ENCODE measurements around the gene TBX21.

The TBX21 gene

GRCh38 chr17:47714773-47715396 is 18.2 kb upstream of the TBX21 start:
- DNase-seq, result no peak

- no peak for DNase-seq
These were observed 17.2 kb upstream of the TBX21 start for GRCh38 chr17:47715669-47716325.

GRCh38 chr17:47716375-47716774 is 16.7 kb upstream of the TBX21 start:
- no peak for DNase-seq

- no peak for DNase-seq
These were observed 15.8 kb upstream of the TBX21 start for GRCh38 chr17:47717261-47717697.

- no peak for DNase-seq
These were observed 14.9 kb upstream of the TBX21 start for GRCh38 chr17:47717979-47718621.

- no peak for DNase-seq
These were observed 14.2 kb upstream of the TBX21 start for GRCh38 chr17:47718634-47719405.

- DNase-seq, result peak; percentile 66
These were observed 13.5 kb upstream of the TBX21 start for GRCh38 chr17:47719411-47720152.

- DNase-seq, result no peak
These were observed 12.8 kb upstream of the TBX21 start for GRCh38 chr17:47720196-47720595.

GRCh38 chr17:47720754-47721533 is 12.1 kb upstream of the TBX21 start:
- peak; percentile 14 for DNase-seq

GRCh38 chr17:47721725-47722124 is 11.3 kb upstream of the TBX21 start:
- no peak for DNase-seq

- no peak for DNase-seq
These were observed 8.3 kb upstream of the TBX21 start for GRCh38 chr17:47724705-47725104.

GRCh38 chr17:47725446-47726111 is 7.5 kb upstream of the TBX21 start:
- no peak for DNase-seq

- no peak for DNase-seq
These were observed 6.0 kb upstream of the TBX21 start for GRCh38 chr17:47726796-47727703.

- DNase-seq, result no peak
These were observed 5.4 kb upstream of the TBX21 start for GRCh38 chr17:47727704-47728036.

GRCh38 chr17:47728214-47728877 is 4.7 kb upstream of the TBX21 start:
- DNase-seq, result no peak

GRCh38 chr17:47729476-47729875 is 3.6 kb upstream of the TBX21 start:
- no peak for DNase-seq

GRCh38 chr17:47730681-47731080 is 2.4 kb upstream of the TBX21 start:
- DNase-seq, result no peak

GRCh38 chr17:47731396-47731795 is 1.6 kb upstream of the TBX21 start:
- no peak for DNase-seq

- no peak for DNase-seq
These were observed 513 bp upstream of the TBX21 start for GRCh38 chr17:47732399-47733046.

All from amniotic stem cell (primary cell).